ENCODE results near the gene NDUFB2. TPM values are rescaled to one million over a fixed set of nuclear protein-coding genes. Genes with fewer than 3 reads are reported as not detected.
"Not testable (repeated sequence)": the region's sequence is repeated elsewhere in the genome, so short reads cannot be mapped to it uniquely, and the experiment has no call there.

NDUFB2 gene
- total RNA-seq, 1 donor from 2014 or later: 257 TPM

GRCh38 chr7:140707132-140707531, 10.6 kb downstream of the NDUFB2 start:
- H3K4me3 ChIP-seq: no peak overlapping the region
- no peak for TF ChIP-seq POLR2AphosphoS5 (IDR thresholded peaks at IDR 0.05; ENCODE audit: insufficient read depth in 1 of 2, low read depth in 1 of 2)
- no peak for TF ChIP-seq CTCF (IDR thresholded peaks at IDR 0.05)
- no peak for TF ChIP-seq POLR2A (IDR thresholded peaks at IDR 0.05)
- H3K27ac ChIP-seq: no peak overlapping the region
- no peaks in the 10 kb centered on the region for H3K4me1 ChIP-seq
- H3K27me3 ChIP-seq: no peaks in the 10 kb centered on the region
- peaks cover 0 to 39% of the 10 kb centered on the region in 2 donors for H3K36me3 ChIP-seq
- intact Hi-C loops (cut with DNase I): no loop called here
- DNase-seq (ENCODE audit: extremely low spot score in 2 of 2): no peak
- no peaks in the 10 kb centered on the region for H3K9me3 ChIP-seq

GRCh38 chr7:140708764-140709163, 12.3 kb downstream of the NDUFB2 start:
- H3K9me3 ChIP-seq; H3K27me3 ChIP-seq; H3K4me1 ChIP-seq; H3K4me3 ChIP-seq; H3K27ac ChIP-seq; DNase-seq (ENCODE audit: extremely low spot score in 2 of 2); intact Hi-C loops (cut with DNase I): not testable (repeated sequence)
- peaks cover 0 to 31% of the 10 kb centered on the region in 2 donors for H3K36me3 ChIP-seq

- DNase-seq (ENCODE audit: extremely low spot score in 2 of 2); H3K9me3 ChIP-seq; H3K4me3 ChIP-seq; intact Hi-C loops (cut with DNase I); H3K27ac ChIP-seq; H3K27me3 ChIP-seq; H3K4me1 ChIP-seq; H3K36me3 ChIP-seq: not testable (repeated sequence)
These were observed 15.9 kb downstream of the NDUFB2 start for GRCh38 chr7:140712392-140712791.

GRCh38 chr7:140714331-140715040, 18.0 kb downstream of the NDUFB2 start:
- H3K9me3 ChIP-seq: no peaks in the 10 kb centered on the region
- no peaks in the 10 kb centered on the region for H3K27me3 ChIP-seq
- TF ChIP-seq POLR2AphosphoS5 (IDR thresholded peaks at IDR 0.05; ENCODE audit: insufficient read depth in 1 of 2, low read depth in 1 of 2): no peak
- no peak for TF ChIP-seq POLR2A (IDR thresholded peaks at IDR 0.05)
- intact Hi-C loops (cut with DNase I): no loop called here
- H3K36me3 ChIP-seq: peaks cover 0 to 4% of the 10 kb centered on the region in 2 donors
- DNase-seq (ENCODE audit: extremely low spot score in 2 of 2): no peak
- H3K27ac ChIP-seq: no peak overlapping the region
- no peak overlapping the region for H3K4me3 ChIP-seq
- no peaks in the 10 kb centered on the region for H3K4me1 ChIP-seq

GRCh38 chr7:140719721-140720120, 23.2 kb downstream of the NDUFB2 start:
- DNase-seq (ENCODE audit: extremely low spot score in 2 of 2): no peak
- no peak for TF ChIP-seq CTCF (IDR thresholded peaks at IDR 0.05)
- TF ChIP-seq POLR2A (IDR thresholded peaks at IDR 0.05): no peak
- no peak for TF ChIP-seq POLR2AphosphoS5 (IDR thresholded peaks at IDR 0.05; ENCODE audit: insufficient read depth in 1 of 2, low read depth in 1 of 2)

GRCh38 chr7:140722254-140722653, 25.7 kb downstream of the NDUFB2 start:
- Histone ChIP-seq H3K36me3 (peaks cover 0 to 6% of the 10 kb centered on the region in 2 donors), H3K4me3 (no peak overlapping the region), H3K4me1 (no peaks in the 10 kb centered on the region), H3K27me3 (no peaks in the 10 kb centered on the region), H3K27ac (no peak overlapping the region), H3K9me3 (no peaks in the 10 kb centered on the region)
- TF ChIP-seq POLR2A (IDR thresholded peaks at IDR 0.05) (no peak), POLR2AphosphoS5 (IDR thresholded peaks at IDR 0.05; ENCODE audit: insufficient read depth in 1 of 2, low read depth in 1 of 2) (no peak), CTCF (IDR thresholded peaks at IDR 0.05) (no peak)
- intact Hi-C loops (cut with DNase I): no loop called here
- DNase-seq (ENCODE audit: extremely low spot score in 2 of 2): no peak

More at GRCh38 chr7:140719721-140720120, 23.2 kb downstream of the NDUFB2 start:
- no peak overlapping the region for H3K27ac ChIP-seq
- H3K4me3 ChIP-seq: no peak overlapping the region
- H3K4me1 ChIP-seq: no peaks in the 10 kb centered on the region
- H3K9me3 ChIP-seq: no peaks in the 10 kb centered on the region
- intact Hi-C loops (cut with DNase I): no loop called here
- H3K27me3 ChIP-seq: no peaks in the 10 kb centered on the region
- H3K36me3 ChIP-seq: no peaks in the 10 kb centered on the region
